ENCODE data around the gene DIO2.

The DIO2 gene

DNA sequence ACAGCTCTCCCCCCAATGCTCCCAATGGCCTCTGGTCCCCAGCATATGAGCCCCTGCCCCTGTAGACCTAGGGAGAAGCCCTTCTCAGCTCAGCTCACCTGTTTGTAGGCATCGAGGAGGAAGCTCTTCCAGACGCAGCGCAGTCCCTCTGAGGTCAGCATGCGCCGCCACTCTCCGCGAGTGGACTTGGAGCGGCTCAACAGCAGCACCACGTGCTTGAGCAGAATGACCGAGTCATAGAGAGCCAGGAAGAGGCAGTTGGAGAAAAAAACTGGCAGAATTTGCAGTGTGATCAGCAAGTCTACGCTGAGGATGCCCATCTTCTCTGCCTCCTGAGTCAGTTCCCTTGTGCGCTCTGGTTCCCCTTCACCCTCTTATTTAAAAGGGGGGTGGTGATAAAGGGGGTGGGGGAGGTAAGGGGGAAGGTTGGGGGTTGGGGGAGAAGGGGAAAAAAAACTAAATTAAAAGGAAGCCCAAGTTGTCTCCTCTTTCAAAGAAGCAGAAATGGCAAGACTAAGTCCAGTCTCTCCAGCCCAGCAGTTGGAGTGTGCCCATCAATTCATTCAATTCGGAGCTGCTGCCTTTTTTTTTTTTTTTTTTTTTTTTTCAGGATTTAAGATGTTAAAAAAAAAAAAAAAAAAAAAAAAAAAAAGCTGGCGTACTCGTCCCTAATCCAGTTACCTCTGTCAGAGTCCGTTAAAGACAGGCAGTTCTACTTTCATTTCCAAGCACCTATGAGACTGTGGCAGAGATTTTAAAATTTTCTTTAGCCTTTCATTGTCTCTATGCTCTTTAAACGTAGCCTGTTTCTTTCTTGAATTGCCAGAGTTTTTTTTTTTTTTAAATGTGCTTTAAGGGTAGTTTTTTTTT lies at the start of gene DIO2:
TSS of gene DIO2 (minus strand) at position 352 of the 870 bp plus-strand sequence. CDS start at position 320, 32 bp downstream.
- H3K4me3 ChIP-seq (ENCODE audit: low read depth, low read length) = peak within 1 kb of the TSS; percentile 57
- TF ChIP-seq, protein P1, sequence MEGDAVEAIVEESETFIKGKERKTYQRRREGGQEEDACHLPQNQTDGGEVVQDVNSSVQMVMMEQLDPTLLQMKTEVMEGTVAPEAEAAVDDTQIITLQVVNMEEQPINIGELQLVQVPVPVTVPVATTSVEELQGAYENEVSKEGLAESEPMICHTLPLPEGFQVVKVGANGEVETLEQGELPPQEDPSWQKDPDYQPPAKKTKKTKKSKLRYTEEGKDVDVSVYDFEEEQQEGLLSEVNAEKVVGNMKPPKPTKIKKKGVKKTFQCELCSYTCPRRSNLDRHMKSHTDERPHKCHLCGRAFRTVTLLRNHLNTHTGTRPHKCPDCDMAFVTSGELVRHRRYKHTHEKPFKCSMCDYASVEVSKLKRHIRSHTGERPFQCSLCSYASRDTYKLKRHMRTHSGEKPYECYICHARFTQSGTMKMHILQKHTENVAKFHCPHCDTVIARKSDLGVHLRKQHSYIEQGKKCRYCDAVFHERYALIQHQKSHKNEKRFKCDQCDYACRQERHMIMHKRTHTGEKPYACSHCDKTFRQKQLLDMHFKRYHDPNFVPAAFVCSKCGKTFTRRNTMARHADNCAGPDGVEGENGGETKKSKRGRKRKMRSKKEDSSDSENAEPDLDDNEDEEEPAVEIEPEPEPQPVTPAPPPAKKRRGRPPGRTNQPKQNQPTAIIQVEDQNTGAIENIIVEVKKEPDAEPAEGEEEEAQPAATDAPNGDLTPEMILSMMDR (conservative IDR thresholded peaks at IDR 0.05; ENCODE audit: low read depth, low read length) = no peak
- DNase-seq (ENCODE audit: low read depth) = peak; percentile 23

DNA sequence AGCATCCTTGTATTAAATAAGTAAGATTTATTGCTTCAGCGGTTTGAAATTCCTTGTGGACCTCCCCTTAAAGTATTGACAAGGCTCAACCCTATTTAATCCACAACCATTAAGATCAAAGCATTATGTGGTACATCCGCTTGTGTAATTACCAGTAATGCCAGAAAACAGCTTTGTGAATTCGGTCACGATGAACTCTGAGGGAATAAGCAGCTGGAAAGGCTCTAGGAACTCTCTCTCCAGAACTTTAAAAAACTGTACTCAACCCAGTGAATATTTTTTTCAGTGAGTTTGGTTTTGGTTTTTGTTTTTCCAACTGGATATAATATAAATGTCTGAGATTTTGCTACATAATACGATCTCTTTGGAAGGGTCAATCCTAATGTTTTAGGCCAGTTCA lies 49.3 kb upstream of the DIO2 start:
- no peak for DNase-seq (ENCODE audit: low read depth)
- H3K4me3 ChIP-seq (ENCODE audit: low read depth, low read length) = no peak overlapping the region
- TF ChIP-seq, protein P1 (conservative IDR thresholded peaks at IDR 0.05; ENCODE audit: low read depth, low read length) = no peak

DNA sequence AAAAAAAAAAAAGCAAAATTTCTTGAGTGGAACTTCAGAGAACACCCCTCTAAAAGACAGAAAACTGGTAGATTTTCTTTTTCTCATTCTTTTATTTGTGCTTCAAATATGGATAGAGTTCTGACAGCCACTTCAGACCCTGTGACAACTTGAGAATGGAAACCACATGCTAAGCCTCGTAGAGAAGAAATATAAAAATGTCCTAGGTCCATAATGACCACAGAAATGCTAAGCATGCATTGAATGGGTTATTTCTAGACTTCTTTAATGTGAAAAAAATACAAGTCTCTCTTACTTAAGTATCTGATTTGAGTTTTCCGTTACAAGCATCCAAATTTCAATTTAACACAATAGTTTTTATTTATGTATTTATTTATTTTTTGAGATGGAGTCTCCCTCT lies 28.3 kb upstream of the DIO2 start:
- peak; percentile 23 for DNase-seq (ENCODE audit: low read depth)
- TF ChIP-seq, protein P1 (conservative IDR thresholded peaks at IDR 0.05; ENCODE audit: low read depth, low read length) = no peak
- H3K4me3 ChIP-seq (ENCODE audit: low read depth, low read length) = no peak overlapping the region

DNA sequence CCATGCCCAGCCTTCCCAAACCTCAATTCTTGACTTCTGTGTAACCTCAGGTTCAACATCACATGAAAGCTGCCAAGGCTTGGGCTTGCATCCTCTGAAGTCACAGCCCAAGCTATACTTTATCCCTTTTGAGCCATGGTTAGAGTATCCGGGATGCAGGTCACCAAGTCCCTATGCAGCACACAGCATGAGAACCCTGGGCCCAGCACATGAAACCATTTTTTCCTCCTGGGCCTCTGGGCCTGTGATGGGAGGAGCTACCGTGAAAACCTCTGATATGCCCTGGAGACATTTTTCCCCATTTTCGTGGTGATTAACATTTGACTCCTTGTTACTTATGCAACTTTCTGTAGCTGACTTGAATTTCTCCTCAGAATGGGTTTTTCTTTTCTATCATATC lies 25.8 kb upstream of the DIO2 start:
- H3K4me3 ChIP-seq (ENCODE audit: low read depth, low read length) = no peak overlapping the region
- no peak for DNase-seq (ENCODE audit: low read depth)
- TF ChIP-seq, protein P1 (conservative IDR thresholded peaks at IDR 0.05; ENCODE audit: low read depth, low read length) = no peak

DNA sequence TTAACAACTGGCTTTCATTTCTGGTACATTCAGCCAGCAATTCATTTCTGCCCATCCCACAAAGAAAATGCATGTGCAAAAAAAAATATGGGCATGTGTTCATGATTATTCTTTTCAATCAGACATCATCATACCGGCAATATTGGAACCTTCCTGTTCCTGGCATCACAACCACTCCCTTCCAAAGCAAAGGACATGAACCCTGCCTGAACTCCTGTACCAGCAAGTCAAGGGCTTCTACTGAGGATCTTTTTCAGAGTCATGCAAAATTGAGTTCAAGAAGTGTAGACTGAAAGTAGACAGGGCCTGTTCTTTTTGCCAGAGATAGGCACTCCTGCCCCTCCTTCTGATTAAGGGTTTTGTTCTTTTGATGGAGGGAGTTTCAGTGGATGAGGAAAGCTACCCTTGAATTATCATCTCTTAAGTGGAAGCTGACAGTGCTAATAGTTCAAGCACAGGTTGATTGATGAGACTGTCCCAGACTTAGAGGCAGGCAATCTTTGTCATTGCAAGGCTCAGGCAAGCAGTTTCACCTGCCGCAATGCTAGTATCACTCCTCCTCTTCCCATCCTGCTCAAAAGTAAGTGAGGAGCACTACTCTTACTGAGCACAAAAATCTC lies 22.3 kb upstream of the DIO2 start:
- DNase-seq (ENCODE audit: low read depth) = no peak

DNA sequence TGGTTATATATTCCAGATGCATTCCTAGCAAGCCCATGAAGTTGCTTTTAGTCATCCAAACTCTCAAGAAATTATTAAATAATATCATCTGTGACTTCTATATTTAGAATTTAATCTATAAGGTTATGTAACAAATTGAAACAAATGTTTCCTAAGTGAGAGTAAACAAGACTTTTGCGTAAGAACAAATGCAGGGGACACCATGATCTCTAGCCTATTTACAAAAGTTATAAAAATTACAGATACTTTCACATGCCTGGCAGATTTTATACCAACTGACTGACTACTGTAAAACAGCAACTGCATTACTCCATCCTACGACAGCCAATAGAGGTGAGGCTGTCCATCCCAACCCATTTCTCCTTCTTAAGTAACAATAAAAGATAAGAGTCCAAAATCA lies 20.4 kb upstream of the DIO2 start:
- TF ChIP-seq, protein P1 (conservative IDR thresholded peaks at IDR 0.05; ENCODE audit: low read depth, low read length) = no peak
- H3K4me3 ChIP-seq (ENCODE audit: low read depth, low read length) = no peak overlapping the region
- DNase-seq (ENCODE audit: low read depth) = no peak

More for the DNA sequence above, 22.3 kb upstream of the DIO2 start:
- H3K4me3 ChIP-seq (ENCODE audit: low read depth, low read length) = no peak overlapping the region
- TF ChIP-seq, protein P1 (conservative IDR thresholded peaks at IDR 0.05; ENCODE audit: low read depth, low read length) = no peak
